ENCODE results near the gene TAGLN2.
"Not testable (repeated sequence)": the region's sequence is repeated elsewhere in the genome, so short reads cannot be mapped to it uniquely, and the experiment has no call there.

TAGLN2 gene

DNA sequence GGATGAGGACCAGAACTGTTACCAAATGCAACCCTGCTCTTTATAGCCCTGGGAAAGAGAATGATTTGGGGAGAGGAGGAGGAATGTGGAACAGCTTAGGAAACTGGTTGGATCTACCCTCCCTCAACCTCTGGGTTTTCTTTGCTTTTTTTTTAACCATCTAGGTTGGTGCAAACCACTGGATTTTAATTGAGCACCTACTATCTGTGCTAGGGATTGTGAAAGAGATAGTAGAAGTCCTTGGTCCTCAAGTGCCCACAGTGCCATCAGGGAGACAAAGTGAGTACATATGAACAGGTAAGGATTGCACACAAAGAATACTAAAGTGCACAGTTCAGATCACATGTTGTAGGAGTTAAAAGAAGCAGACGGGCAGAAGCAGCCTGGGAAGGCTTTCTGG lies 4.7 kb downstream of the TAGLN2 start:
- ATAC-seq, result no peak

DNA sequence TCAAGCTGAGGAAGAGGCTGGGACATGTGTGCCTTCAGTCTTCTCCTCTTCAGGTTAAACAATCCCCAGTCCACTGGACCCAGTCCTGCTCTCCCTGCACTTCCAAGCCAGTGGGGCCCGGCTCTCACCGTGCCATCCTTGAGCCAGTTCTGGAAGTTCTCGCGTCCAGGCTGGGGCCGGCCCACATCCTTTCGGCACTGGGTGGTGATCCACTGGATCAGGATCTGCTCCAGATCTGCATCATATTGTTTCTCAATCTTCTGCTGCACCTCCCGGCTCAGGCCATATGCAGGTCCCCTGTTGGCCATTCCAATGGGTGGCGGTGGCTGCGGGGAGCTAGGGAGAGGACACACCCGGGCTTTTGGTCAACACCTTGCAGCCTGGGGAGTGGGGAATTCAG lies 5.1 kb downstream of the TAGLN2 start:
- ATAC-seq, result no peak

DNA sequence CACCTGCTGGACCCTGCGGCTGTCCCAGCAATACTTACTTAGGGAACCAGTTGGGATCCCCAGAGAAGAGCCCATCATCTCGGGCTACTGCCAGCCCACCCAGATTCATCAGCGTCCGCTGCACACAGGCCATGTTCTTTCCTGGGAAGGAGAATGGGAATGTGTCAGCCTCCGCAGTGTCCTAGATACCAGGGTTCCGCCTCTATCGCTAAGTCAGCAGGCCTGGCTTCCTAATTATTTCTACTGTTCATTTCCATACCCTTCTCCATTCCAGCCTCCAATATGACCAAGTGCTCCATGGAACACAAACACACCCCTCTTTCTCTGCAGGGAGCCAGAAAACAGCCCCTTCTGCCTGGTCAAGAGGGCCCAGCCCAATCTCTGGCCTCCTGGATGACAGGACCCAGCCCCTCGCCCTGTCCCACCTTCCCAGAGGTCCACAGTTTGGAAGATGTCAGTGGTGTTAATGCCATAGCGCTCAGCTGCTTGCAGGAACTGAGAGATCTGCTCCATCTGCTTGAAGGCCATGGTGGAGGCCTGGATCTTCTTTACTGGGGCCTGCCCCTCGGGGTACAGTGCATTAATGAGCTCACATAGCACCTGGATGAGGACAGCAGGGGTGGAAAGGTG lies 6.0 kb downstream of the TAGLN2 start:
- ATAC-seq, result no peak

DNA sequence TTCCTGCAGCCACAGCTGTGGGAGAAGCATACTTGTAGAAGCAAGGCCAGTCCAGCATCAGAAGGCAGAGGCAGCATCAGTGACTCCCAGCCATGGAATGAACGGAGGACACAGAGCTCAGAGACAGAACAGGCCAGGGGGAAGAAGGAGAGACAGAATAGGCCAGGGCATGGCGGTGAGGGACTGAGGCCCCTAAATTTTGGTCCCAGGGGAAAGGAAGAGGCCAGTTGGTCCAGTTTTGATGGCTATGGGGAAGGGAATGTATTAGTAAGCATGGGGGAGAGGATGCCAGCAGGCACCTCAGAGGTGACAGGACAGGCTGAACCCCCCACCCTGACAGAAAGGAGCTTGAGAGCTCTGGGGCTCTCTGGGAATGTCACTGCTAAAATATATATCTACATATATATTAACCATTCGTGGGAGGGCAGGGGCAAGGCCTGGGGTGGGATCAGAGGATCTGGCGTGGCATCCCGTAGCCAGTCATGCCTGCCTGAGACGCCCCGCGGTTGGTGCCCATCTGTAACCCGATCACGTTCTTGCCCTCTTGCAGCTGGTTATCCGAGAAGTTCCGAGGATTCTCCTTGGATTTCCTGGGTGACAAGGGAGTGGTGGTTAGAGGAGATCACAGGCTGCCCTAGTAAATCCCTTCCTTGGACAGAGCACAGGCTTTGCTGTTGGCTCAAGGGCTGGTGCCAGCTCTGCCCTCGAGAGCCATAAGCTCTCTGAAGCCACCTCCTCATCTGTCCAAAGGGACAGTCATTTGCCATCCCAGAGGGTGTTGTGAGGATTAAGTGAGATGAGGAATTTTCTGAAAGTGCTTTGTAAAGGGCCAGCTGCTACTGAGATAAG lies 6.7 kb downstream of the TAGLN2 start:
- no peak for ATAC-seq

DNA sequence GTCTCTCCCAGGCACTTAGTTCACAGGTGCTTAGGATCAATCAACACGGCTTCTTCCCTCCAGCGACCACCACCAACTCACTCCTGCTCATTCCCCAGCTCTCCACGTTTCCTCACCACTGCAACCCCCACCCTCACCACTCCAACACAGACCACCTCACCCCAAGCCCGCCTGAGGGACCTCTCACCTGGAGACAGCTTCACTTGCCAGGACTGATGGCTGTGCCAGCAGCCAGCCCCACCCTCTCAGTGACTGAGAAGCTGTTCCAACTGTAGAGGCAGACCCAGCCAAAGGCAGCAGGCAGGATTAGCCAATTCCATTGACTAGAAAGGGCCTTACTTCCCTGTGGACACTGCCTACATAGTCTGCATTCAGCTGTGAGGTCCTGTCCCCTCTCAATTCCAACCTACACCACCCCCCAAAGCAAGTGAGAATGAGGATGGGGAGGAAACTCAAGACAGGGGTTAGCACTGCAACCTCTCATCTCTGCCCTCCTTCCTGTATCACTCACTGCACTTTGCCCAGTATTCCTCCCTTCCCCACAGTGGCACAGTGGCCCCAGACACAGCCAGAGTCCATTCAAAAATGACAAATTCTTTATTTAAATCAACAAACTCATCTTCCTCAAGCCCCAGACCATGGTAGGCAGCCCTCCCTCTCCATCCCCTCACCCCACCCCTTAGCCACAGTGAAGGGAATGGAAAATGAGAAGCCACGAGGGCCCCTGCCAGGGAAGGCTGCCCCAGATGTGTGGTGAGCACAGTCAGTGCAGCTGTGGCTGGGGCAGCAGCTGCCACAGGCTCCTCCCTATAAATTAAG lies 7.6 kb downstream of the TAGLN2 start:
- ATAC-seq, result no peak

DNA sequence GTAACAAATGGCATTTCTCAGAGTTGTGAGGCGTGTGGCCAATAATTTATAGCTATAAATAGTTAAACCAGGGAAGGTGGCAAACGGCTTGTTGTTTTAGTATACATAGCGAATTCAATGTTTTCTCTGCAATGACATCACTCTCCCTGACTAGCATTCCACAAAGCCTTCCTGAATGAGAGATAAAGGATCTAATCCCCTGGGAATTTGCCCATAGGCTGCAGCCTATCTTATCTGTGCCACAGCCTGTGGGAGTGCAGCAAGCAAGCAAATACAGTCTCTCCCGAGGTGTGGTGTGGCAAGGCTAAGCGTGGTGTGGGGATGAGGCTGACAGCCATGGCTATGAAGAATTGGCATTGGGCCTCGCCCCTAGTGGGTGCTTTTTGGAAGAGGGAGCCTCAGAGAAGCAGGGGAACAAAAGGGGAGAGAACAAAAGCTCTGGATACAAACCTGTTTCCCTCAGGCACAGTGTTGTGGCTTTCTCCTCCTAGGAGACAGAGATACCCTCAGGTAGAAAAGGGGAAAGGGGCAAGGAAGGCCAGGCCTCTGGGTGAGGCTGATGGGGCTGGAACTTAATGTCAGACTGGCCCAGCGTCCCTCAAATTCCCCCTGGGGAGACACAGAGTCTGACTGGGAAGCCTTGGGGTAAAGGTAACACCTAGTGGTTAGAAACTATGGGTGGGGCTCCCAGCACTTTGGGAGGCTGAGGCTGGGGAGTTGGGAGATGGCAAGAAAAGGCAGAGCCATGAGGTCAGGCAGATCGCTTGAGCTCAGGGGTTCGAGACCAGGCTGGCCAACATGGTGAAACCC lies 8.9 kb downstream of the TAGLN2 start:
- no peak for ATAC-seq

DNA sequence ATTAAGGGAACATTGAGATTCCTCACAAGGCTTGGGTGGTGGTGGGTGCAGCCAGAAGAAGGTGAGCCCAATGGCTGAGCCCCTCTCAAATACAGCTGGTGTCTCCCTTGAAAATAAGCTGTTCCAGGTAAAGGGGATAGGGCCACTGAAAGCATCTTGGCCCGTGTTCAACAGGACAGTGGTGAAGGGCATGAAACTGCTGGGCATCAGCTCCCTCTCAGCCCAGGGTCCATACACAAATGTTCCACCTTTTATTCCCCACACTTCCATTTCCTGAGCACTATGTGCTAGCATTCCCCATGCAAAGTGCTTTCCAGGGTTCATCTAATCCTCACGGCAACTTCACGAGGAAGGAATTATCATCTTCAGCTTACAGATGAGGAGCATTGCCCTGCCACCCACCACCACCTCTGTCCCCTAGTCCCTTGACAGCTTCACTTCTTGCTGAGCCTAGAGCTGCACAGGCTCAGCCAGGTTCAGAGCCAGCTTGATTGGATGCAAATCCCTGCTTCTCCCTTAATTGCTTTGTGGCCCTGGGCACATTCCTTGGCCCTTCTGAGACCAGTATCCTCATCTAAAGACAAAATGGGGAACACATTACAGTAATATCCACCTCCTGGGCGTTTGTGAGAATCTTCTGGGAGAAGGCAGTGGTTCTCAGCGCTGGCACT lies 9.6 kb downstream of the TAGLN2 start:
- ATAC-seq, result no peak

DNA sequence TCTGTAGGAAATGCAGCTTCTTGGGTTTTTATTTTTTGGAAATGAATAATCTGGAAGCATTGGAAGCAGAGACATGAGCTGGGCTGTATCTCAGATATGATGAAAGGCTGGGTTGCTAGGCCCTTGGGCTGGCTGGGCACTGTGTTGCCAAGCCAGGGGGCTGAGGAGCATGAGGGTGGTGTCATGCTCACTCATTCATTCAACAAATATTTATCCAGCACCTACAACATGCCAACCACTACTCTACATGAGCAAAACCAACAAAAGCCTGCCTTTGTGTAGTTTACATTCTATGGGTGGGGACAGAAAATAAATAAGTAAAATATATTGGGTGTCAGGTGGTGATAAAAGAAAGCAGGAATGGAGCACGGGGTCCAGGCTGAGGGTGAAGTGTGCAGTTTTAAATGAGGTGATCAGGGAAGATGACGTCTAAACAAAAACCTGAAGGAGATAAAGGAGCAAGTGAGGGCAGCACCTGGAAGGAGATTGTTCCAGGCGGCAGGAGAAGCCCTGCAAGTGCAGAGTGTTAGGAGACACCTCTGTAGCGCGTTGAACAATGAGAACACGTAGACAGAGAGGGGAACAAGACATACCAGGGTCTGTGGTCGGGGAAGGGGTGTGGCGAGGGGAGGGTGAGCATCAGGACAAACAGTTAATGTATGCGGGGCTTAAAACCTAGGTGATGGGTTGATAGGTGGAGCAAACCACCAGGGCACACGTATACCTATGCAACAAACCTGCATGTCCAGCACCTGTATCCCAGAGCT lies 10.9 kb downstream of the TAGLN2 start:
- no peak for ATAC-seq

DNA sequence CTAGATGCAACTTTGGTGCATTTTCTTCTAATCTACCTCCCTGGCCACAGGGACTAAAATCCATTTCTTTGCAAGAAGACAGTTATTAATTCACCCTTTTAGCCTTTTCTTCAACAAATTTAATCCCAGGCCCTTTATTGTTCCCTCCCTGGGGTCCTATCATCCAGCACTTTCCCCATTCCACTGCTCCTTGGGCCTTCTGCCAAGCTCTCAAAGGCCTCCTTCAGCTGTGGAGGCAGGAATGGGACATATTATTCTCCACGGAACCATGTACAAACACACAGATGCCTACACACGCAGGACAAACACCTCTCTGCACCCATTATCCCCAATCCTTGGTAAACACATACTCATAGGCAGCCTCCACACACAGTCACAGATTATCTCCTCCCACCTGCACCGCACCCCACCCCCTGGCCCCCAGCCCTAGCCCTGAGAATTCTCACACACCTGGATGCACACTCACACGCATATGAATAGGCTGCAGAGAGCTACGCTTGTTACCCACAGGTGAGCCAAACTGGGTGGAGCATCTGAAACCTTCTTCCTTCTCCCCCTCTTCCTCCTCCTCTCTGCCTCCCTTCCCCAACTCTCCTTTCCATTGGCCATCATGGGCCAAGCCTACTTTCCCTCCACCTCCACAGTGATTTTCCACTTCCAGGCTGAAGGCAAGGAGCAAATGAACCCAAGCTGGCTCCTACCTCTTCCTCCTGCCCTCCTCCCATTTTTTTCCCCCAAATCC lies 11.7 kb downstream of the TAGLN2 start:
- no peak for ATAC-seq

DNA sequence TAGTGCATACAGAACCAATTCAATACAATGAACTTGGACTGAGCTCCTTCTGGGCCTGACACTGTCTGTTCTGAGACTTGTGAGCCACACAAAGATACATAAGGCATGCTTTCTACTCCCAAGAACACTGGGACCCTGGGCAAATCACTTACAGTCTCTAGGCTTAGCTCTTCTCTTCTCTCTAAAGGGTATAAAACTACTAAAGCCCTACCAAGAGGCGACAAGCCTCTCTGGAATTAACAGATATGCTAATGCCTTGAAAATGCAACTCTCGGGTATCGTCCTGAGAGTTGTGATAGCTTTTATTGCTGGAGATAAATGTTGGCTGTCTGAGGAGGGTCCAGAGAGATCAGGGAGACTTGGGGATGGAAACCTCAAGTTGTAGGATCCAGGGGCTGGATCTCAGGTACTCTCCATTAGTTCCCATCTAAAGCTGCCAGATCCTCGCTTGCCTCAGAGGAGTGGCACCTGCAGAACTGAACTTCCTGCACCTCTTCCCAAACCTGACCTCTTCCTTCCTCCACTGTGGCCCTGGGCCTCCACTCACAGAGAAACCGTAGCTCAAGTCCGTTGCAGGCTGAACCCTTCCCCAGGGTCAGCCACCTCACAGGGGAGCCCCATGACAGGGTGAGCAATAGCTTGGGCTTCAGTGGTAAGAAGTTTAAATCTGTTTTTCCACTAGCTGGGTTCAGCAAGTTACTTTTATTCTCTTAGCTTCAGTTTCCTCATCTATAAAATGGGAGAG lies 13.8 kb downstream of the TAGLN2 start:
- peak in 1 of 2 donors; percentile 34 for ATAC-seq

DNA sequence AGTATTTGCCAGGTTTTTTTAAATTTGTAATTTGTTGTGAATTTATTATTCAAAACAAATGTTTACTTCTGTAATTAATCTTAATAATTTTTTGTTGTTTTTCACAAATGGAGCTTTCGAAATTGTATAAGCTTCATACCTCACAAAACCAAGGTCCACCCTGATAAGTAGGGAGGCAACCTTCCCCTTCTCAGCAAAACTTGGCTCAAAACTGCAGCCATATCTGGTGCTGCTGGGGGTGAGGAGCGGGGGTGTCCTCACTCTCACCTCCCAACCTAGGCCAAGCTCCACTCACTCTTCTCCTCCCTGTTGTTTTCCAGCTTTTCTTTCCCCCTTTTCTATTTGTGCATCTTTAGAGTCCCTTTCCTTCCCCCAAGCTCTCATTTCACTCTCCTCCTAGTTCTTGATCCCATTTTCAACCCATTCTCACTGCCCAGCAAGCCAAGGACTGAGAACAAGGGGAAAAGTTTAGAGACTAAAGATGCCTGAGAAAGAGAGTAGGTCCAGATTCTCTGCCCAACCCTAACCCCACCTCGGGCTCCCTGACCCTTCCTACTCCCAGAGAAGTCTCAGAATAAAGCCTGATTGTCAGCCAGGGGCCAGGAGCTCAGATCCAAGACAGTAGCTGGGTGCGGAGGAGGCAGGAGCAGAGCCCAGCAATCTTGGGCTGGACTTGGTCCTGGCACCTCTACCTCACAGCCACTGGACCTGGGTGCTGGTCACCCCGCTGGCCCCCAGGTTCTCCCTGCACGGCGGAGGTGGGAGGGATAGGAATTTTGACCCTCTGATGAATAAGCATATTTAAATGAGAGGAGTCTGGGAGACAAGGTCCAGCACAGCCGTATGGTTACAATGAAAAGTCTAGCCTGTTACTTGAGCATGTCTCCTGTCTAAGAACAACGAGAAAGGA lies 17.0 kb downstream of the TAGLN2 start:
- no peak for ATAC-seq

DNA sequence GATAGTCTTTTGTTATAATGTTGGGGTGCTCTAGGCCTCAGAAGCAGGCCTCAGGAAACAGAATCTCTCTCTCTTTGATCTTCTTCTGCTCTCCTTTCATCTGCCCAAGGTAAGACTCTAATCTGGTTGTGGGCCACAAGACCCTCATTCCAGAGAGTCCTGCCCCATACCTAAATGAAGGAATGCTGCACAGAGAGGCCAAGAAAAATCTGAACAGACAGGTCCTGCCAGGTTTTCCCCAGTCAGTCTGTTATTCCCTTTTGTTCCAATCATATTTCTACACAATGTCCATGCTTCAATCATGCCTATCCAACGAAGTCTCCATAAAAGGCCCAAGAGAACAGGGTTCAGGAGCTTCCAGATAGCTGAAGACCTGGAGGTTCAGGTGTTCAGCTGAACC lies 18.3 kb downstream of the TAGLN2 start:
- no peak for ATAC-seq

DNA sequence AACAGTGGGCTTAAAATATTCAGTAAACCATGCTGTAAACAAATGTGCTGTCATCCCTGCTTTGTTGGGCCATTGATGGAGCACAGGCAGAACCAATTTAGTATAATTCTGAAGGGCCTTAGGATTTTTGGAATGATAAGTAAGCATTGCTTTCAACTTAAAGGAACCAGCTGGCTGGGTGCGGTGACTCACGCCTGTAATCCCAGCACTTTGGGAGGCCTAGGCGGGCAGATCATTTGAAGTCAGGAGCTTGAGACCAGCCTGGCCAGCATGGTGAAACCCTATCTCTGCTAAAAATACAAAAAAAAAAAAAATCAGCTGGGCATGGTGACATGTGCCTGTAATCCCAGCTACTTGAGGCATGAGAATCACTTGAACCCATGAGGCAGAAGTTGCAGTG lies 21.3 kb downstream of the TAGLN2 start:
- not testable (repeated sequence) for ATAC-seq

DNA sequence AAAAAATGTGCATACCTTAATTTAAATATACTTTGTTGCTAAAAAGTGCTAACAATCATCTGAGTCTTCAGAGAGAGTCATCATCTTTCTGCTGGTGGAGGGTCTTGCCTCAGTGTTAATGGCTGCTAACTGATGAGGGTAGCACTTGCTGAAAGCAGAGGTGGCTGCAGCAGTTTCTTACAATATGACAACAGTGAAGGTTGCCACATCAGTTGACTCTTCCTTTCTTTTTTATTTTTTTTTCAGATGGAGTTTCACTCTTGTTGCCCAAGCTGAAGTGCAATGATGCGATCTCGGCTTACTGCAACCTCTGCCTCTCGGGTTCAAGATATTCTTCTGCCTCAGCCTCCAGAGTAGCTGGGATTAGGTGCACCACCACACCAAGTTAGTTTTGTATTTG lies 22.8 kb downstream of the TAGLN2 start:
- ATAC-seq, result no peak

DNA sequence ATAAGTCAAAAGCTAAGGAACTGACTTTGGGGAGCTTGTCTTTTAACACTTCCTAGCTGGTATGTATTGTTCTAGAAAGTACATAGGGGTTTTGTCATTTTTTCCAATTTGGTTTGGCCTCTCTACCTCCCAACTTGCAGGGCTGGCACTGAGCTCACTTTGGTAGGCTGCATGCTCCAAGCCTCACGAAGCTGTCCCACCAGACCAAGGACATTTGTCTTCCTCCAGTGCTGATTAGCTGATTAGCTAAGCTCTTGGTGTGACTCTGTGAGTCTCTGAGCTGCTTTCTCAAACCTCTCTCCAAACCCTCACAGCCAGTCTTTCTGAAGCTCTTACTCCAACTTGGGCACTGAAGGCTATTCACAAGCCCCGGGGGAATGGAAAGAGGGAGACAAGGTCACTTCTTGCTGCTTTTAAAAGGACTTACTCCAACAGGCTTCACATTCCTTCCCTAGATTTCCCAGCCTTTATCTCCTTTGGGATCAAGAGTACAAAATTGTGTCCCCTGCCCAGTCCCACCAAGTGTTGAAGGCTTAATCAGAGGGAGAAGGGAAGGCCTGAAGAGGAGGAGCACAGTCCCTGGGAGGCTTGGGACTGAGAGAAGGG lies 24.4 kb downstream of the TAGLN2 start:
- ATAC-seq, result no peak

DNA sequence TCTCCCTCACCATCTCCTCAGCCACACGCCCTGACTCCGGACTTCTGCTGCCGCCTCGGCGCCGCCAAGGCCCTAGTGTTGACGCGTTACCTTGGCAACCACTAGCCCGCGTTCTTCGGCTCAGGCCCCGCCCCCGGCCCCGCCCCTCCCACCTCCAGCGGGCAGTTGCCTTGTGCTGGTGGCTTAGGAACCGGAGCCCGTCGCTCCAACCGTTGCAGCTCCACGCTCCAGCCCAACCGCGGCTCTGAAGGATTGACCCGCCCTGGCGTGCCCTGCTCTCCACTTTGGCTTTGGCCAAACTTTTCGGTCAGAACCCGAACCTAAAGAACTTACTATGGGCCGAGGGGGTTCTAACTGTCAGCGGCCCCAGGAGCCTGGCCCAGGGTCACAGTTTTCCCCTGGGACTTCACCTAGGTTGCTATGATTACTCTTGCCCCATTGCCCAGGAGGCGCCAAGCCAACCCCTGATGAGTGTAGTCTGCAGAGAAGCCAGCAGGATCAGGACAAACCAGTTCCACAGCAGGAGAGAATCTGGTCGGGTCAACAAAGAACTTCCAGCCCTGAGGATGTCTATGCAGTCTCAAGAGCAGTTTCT lies 25.1 kb downstream of the TAGLN2 start, which contains the start of gene CFAP45:
CFAP45 (minus strand) TSS at position 80 of the 595 bp plus-strand sequence; CDS start at position 13, 67 bp downstream.
- ATAC-seq, result no peak

DNA sequence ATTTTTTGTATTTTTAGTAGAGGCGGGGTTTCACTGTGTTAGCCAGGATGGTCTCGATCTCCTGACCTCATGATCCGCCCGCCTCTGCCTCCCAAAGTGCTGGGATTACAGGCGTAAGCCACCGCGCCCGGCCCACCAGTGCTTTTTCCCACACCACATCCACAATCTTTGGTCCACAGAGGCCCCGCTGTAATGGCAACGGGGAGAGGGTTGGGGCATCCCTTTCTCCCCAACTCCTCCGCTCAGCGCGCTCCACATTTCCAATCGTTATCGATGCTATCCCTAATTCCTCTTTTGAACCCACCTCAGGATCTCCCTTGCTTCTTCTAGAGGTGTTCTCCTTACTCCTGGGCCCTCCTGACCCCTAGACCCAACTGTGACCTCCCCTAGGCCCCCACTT lies 25.7 kb downstream of the TAGLN2 start:
- ATAC-seq, result not testable (repeated sequence)

DNA sequence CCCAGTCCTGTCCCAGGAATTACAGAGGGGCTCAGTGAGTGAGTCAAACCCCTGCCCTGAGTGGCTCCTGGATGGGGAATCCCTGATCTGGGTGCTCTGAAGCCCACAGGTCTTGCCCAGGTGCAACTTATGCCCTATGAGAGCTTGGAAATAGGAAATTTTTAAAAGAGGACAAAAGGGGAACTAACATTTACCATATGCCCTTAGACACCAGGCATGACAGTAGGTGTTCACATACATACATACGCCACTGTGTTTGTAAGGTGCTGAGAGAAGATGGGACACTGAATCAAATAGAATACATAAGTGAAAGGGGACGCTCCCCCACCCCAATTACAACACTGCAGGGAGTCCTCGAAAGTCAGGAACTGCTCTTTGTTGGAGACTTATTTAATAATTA lies 26.8 kb downstream of the TAGLN2 start:
- no peak for ATAC-seq
